HepG2 (cell line): Measurements from ENCODE around the gene MMRN1.

Source experiments
- DPF2 ChIP-seq: sonication (generic); formaldehyde crosslinking; IDR thresholded peaks from 2 replicates; pipeline ENCODE4 v1.4.0; 2020; ENCODE audit warnings: mild to moderate bottlenecking, low read depth, missing genetic modification reagents, borderline replicate concordance
- PRDM4 ChIP-seq: sonication (generic); formaldehyde crosslinking; IDR thresholded peaks from 2 replicates; pipeline ENCODE4 v1.9.0; 2021; ENCODE audit warnings: missing genetic modification reagents, borderline replicate concordance
- TF ChIP-seq, protein P1 (sequence below): sonication (generic); formaldehyde crosslinking; IDR thresholded peaks from 2 replicates; pipeline ENCODE4 v1.4.0; 2020; ENCODE audit warnings: missing genetic modification reagents, borderline replicate concordance

DNA sequence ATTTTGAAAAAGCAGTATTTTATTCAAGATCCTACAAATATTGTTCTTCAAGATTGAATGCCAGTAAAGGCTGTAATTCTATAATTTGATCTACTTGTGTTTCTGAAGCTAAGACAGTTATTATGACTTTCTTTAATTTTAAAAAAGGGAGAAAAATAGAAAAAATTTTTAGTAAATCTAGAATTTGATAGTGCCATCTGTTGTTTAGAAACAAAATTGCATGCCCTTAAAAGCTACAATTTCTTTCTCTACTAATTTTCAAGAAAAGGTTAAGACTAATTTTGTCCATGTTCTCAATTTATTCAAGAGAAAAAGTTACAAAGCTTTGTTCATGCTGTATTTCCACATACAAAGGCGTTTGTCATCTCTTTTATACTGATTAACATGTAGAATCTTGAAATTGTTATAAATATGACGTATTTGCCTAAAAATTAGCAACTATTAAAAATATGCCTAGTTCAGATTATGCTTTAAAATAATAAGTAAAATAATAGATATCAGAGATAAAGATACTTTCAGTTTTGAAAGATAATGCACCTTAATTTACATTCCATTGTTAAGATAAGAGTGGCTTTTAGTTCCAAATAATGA is 25.6 kb upstream of the MMRN1 start:
- TF ChIP-seq, protein P1, sequence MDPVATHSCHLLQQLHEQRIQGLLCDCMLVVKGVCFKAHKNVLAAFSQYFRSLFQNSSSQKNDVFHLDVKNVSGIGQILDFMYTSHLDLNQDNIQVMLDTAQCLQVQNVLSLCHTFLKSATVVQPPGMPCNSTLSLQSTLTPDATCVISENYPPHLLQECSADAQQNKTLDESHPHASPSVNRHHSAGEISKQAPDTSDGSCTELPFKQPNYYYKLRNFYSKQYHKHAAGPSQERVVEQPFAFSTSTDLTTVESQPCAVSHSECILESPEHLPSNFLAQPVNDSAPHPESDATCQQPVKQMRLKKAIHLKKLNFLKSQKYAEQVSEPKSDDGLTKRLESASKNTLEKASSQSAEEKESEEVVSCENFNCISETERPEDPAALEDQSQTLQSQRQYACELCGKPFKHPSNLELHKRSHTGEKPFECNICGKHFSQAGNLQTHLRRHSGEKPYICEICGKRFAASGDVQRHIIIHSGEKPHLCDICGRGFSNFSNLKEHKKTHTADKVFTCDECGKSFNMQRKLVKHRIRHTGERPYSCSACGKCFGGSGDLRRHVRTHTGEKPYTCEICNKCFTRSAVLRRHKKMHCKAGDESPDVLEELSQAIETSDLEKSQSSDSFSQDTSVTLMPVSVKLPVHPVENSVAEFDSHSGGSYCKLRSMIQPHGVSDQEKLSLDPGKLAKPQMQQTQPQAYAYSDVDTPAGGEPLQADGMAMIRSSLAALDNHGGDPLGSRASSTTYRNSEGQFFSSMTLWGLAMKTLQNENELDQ (CRISPR knock-in tag), result no peak
- TF ChIP-seq PRDM4 (CRISPR knock-in tag) (no peak), DPF2 (CRISPR knock-in tag) (no peak)
